HG03196 (cell line): ENCODE measurements around the gene ARFGEF3.

Experiments used
- ATAC-seq: cut with Tn5 transposase; IDR thresholded peaks from one replicate; pipeline ENCODE4 v1.9.1; 2021; ENCODE audit not compliant: unreplicated experiment

Gene ARFGEF3

GRCh38 chr6:138387577-138388368 is 226.0 kb downstream of the ARFGEF3 start:
- no peak for ATAC-seq

GRCh38 chr6:138389551-138389950 is 227.8 kb downstream of the ARFGEF3 start:
- ATAC-seq, result no peak
